HepG2 (cell line): ENCODE results near the gene ZNHIT6. TPM values are rescaled to one million over a fixed set of nuclear protein-coding genes. Genes with fewer than 3 reads are reported as not detected.

Experiments used
- ATAC-seq: fragments of 200-7000 bp; cut with Tn5 transposase; 3 replicates; pipeline ENCODE4 v1.9.1; 2020; ENCODE audit warnings: mild to moderate bottlenecking, moderate library complexity
- BruUV-seq: library from RNA; stranded (reverse); fragments of 400-500 nt; replicated peaks from 2 replicates; lab custom pipeline; 2021; lab: Mats Ljungman, UMichigan
- CTCF ChIA-PET: fragments of 300-600 bp; formaldehyde crosslinking; extraction: SDS; loops from one replicate; lab custom pipeline; 2021; ENCODE audit warnings: low total read pairs, inconsistent platforms, low intra/inter-chr PET ratio; lab: Yijun Ruan, JAX
- POLR2A ChIA-PET: fragments of 350-600 bp; sonication (Branson Sonifier 250); formaldehyde crosslinking; loops from one replicate; lab custom pipeline; 2020; ENCODE audit warnings: antibody characterized with exemption, inconsistent platforms; lab: Yijun Ruan, JAX
- DNase-seq: peaks from one replicate; pipeline ENCODE4 v3.0.0-alpha.2; 2015; ENCODE audit warnings: low spot score
- FAIRE-seq: peaks from 3 replicates; lab custom pipeline; 2011; peaks lifted over from hg19 to GRCh38; lab: Jason Lieb, UNC
- H2AFZ ChIP-seq: one replicate; pipeline ENCODE4 v1.6.1; 2011; ENCODE audit warnings: low read length, inconsistent platforms
- H3K27ac ChIP-seq: fragments of 300-600 bp; 3 replicates; pipeline ENCODE4 v1.8.0; 2011; ENCODE audit warnings: mixed run types, mild to moderate bottlenecking, mixed read lengths, low read length, inconsistent platforms; ENCODE audit not compliant: insufficient read depth; ENCODE audit errors: extremely low read length
- H3K27me3 ChIP-seq, 2 experiments: fragments of 200-600 bp in 1 of 2; 2 replicates in 1 of 2; 3 replicates in 1 of 2; pipeline versions ENCODE4 v1.6.0 to v1.8.0; 2011; ENCODE audit warnings: low read length in 2 of 2, mild to moderate bottlenecking in 2 of 2, moderate library complexity in 2 of 2, inconsistent platforms in 1 of 2; ENCODE audit not compliant: insufficient read depth in 2 of 2, control insufficient read depth in 1 of 2
- H3K36me3 ChIP-seq, 2 experiments: fragments of 200-600 bp in 1 of 2; replicated peaks in 1 of 2; 2 replicates in 1 of 2; 3 replicates in 1 of 2; pipeline versions ENCODE4 v1.5.1 to v1.8.0; 2011; ENCODE audit warnings: low read length in 2 of 2, inconsistent platforms in 1 of 2; ENCODE audit not compliant: insufficient read depth in 2 of 2, control insufficient read depth in 1 of 2
- H3K4me1 ChIP-seq: 2 replicates; pipeline ENCODE4 v1.5.1; 2012; ENCODE audit warnings: low read length, inconsistent platforms; ENCODE audit not compliant: insufficient read depth
- H3K4me2 ChIP-seq: 2 replicates; pipeline ENCODE4 v1.6.0; 2011; ENCODE audit warnings: low read depth, low read length, inconsistent platforms
- H3K4me3 ChIP-seq, 3 experiments: fragments of 200-600 bp in 1 of 3; sonication (generic), shearing (Covaris generic) in 1 of 3; replicated peaks in 1 of 3; 2 replicates each; pipeline ENCODE4 v1.5.1; 2011 to 2016; ENCODE audit warnings: low read length in 3 of 3, inconsistent platforms in 2 of 3, low read depth in 2 of 3, mild to moderate bottlenecking in 2 of 3, control low read depth in 1 of 3, mixed read lengths in 1 of 3; ENCODE audit not compliant: insufficient read depth in 1 of 3
- H3K79me2 ChIP-seq: one replicate; pipeline ENCODE4 v1.6.1; 2011; ENCODE audit warnings: low read length, inconsistent platforms; ENCODE audit not compliant: insufficient read depth
- H3K9ac ChIP-seq: 2 replicates; pipeline ENCODE4 v1.6.0; 2011; ENCODE audit warnings: mild to moderate bottlenecking, low read depth, low read length, inconsistent platforms; ENCODE audit not compliant: insufficient read depth
- H3K9me3 ChIP-seq: 2 replicates; pipeline ENCODE4 v1.5.1; 2012; ENCODE audit warnings: mild to moderate bottlenecking, low read length
- H4K20me1 ChIP-seq: 2 replicates; pipeline ENCODE4 v1.6.0; 2011; ENCODE audit warnings: inconsistent platforms, mild to moderate bottlenecking, low read length, moderate library complexity; ENCODE audit not compliant: insufficient read depth
- TCF7L2 ChIP-seq: IDR thresholded peaks from 2 replicates; pipeline ENCODE4 v1.6.1; 2011; ENCODE audit warnings: mild to moderate bottlenecking, low read depth, low read length, moderate library complexity
- ZNF451 ChIP-seq: sonication (generic); formaldehyde crosslinking; IDR thresholded peaks from 2 replicates; pipeline ENCODE4 v1.5.0; 2020; ENCODE audit warnings: mild to moderate bottlenecking, missing genetic modification reagents
- ZNF589 ChIP-seq: sonication (generic); formaldehyde crosslinking; conservative IDR thresholded peaks from 2 replicates; pipeline ENCODE4 v1.8.0; 2022; ENCODE audit warnings: mild to moderate bottlenecking, moderate library complexity, missing genetic modification reagents
- WGBS: methylation state at CpG from one replicate; pipeline ENCODE4 v1.1.6; 2017; ENCODE audit warnings: low lambda C conversion rate; 5-methylcytosine and 5-hydroxymethylcytosine counted together
- in situ Hi-C: cut with HindIII; loops from 2 replicates; pipeline ENCODE4 v1.10.0; 2017; ENCODE audit warnings: low pct_unique_long_range_greater_than_20kb; ENCODE audit not compliant: extremely low pct_ligation_motif_present
- intact Hi-C: fragments of 100-400 bp; cut with micrococcal nuclease; formaldehyde crosslinking; loops from one replicate; pipeline ENCODE4 v1.10.0; 2022; ENCODE audit not compliant: unreplicated experiment
- polyA plus RNA-seq, 8 experiments: library from polyadenylated mRNA; depleted of rRNA in 3 of 8; stranded (reverse) in 7 of 8; unstranded in 1 of 8; fragments of >200 nt; fragmentation: Illumina TruSeq in 4 of 8; extraction: Trizol in 4 of 8; gene quantifications; 2 replicates each; pipeline versions ENCODE4 v1.2.1 to v1.2.3, GENCODE V29; 2011 to 2016; ENCODE audit warnings: low read depth in 4 of 8, missing spikeins in 1 of 8, mixed read lengths in 1 of 8; ENCODE audit not compliant: insufficient read depth in 1 of 8
- total RNA-seq, 5 experiments: library from RNA; depleted of rRNA; stranded (reverse); fragments of >200 nt; fragmentation: Illumina TruSeq; extraction: Trizol; gene quantifications; 2 replicates each; pipeline ENCODE4 v1.2.3, GENCODE V29; 2016; ENCODE audit warnings: low read depth in 1 of 5
- TF ChIP-seq, protein P1 (sequence below): sonication (generic); formaldehyde crosslinking; conservative IDR thresholded peaks from 2 replicates; pipeline ENCODE4 v1.4.0; 2020; ENCODE audit warnings: missing genetic modification reagents
- TF ChIP-seq, protein P2 (sequence below): sonication (generic); formaldehyde crosslinking; IDR thresholded peaks from 2 replicates; pipeline ENCODE4 v1.4.0; 2020; ENCODE audit warnings: low read depth, mild to moderate bottlenecking, missing genetic modification reagents
- TF ChIP-seq, protein P3 (sequence below): sonication (generic); formaldehyde crosslinking; conservative IDR thresholded peaks from 2 replicates; pipeline ENCODE4 v1.8.0; 2022; ENCODE audit warnings: missing genetic modification reagents

ZNHIT6 gene
- total and polyA plus RNA-seq, 2 of the 13 experiments (the other 11 are each of a cell fraction or from before 2014, with no cell fraction given): 6.0 to 15.2 TPM

DNA sequence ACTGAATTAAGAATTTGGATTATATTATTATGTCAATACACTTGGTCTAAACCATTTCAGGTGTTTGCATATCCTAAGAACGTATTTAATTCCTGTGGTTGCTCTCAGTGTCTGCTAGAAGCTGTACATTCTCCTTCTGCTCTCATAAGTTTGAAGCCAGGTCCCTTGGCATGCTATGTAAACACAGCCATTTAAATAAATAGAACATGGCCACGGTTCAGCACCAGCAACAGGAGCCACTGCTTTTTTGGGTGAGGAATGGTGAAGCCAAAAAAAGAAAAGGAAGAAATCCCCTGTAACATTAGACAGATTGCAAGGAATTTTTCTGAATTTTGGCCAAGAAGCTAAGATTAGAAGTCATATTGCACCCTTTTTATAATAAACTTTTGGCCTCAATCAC, 108.6 kb downstream of the ZNHIT6 start:
- Histone ChIP-seq H3K9ac (no peak overlapping the region), H4K20me1 (no peaks in the 10 kb centered on the region), H3K4me3 (no peak overlapping the region), H3K9me3 (no peaks in the 10 kb centered on the region), H3K79me2 (no peaks in the 10 kb centered on the region), H3K27me3 (no peaks in the 10 kb centered on the region), H3K27ac (no peak overlapping the region), H3K4me2 (no peak overlapping the region), H2AFZ (no peak overlapping the region), H3K4me1 (peaks cover 17% of the 10 kb centered on the region), H3K36me3 (no peaks in the 10 kb centered on the region)
- POLR2A ChIA-PET: no interaction called here
- BruUV-seq: no TSS peak
- no peak for ATAC-seq
- intact Hi-C loops (no loop called here), in situ Hi-C loops (loop anchor here (10.0 kb wide), 2 partner anchors 95 to 285 kb away; no protein-coding TSS in a partner anchor)
- WGBS: 46% methylated on average over 2 of the region's 2 CpGs
- DNase-seq: no peak
- CTCF ChIA-PET: no interaction called here
- no peak for FAIRE-seq
- TF ChIP-seq TCF7L2 (no peak), ZNF451 (CRISPR knock-in tag) (no peak), ZNF589 (CRISPR knock-in tag) (no peak)
- TF ChIP-seq, protein P1, sequence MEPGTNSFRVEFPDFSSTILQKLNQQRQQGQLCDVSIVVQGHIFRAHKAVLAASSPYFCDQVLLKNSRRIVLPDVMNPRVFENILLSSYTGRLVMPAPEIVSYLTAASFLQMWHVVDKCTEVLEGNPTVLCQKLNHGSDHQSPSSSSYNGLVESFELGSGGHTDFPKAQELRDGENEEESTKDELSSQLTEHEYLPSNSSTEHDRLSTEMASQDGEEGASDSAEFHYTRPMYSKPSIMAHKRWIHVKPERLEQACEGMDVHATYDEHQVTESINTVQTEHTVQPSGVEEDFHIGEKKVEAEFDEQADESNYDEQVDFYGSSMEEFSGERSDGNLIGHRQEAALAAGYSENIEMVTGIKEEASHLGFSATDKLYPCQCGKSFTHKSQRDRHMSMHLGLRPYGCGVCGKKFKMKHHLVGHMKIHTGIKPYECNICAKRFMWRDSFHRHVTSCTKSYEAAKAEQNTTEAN: no peak
- TF ChIP-seq, protein P2, sequence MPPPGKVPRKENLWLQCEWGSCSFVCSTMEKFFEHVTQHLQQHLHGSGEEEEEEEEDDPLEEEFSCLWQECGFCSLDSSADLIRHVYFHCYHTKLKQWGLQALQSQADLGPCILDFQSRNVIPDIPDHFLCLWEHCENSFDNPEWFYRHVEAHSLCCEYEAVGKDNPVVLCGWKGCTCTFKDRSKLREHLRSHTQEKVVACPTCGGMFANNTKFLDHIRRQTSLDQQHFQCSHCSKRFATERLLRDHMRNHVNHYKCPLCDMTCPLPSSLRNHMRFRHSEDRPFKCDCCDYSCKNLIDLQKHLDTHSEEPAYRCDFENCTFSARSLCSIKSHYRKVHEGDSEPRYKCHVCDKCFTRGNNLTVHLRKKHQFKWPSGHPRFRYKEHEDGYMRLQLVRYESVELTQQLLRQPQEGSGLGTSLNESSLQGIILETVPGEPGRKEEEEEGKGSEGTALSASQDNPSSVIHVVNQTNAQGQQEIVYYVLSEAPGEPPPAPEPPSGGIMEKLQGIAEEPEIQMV (CRISPR knock-in tag): no peak
- TF ChIP-seq, protein P3, sequence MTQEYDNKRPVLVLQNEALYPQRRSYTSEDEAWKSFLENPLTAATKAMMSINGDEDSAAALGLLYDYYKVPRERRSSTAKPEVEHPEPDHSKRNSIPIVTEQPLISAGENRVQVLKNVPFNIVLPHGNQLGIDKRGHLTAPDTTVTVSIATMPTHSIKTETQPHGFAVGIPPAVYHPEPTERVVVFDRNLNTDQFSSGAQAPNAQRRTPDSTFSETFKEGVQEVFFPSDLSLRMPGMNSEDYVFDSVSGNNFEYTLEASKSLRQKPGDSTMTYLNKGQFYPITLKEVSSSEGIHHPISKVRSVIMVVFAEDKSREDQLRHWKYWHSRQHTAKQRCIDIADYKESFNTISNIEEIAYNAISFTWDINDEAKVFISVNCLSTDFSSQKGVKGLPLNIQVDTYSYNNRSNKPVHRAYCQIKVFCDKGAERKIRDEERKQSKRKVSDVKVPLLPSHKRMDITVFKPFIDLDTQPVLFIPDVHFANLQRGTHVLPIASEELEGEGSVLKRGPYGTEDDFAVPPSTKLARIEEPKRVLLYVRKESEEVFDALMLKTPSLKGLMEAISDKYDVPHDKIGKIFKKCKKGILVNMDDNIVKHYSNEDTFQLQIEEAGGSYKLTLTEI (CRISPR knock-in tag): no peak

Other genes starting within 250 kb of the ZNHIT6 start
- 39.7 and 50.2 TPM in 2 replicates for gene DDAH1, start 243.3 kb downstream of the ZNHIT6 start, total RNA-seq (2016; rRNA removed; fragmentation: Illumina TruSeq; extraction: Trizol)
- gene DDAH1, start 243.3 kb downstream of the ZNHIT6 start, polyA plus RNA-seq (2011; rRNA removed): 43.4 and 64.4 TPM in 2 replicates
- gene CCN1, start 127.7 kb downstream of the ZNHIT6 start, total RNA-seq (2016; rRNA removed; fragmentation: Illumina TruSeq; extraction: Trizol): 1.2 and 2.6 TPM in 2 replicates
- 12.5 and 14.9 TPM in 2 replicates for gene CCN1, start 127.7 kb downstream of the ZNHIT6 start, polyA plus RNA-seq (2011; rRNA removed)